ENCODE results near the gene UCP3.

The UCP3 gene

DNA sequence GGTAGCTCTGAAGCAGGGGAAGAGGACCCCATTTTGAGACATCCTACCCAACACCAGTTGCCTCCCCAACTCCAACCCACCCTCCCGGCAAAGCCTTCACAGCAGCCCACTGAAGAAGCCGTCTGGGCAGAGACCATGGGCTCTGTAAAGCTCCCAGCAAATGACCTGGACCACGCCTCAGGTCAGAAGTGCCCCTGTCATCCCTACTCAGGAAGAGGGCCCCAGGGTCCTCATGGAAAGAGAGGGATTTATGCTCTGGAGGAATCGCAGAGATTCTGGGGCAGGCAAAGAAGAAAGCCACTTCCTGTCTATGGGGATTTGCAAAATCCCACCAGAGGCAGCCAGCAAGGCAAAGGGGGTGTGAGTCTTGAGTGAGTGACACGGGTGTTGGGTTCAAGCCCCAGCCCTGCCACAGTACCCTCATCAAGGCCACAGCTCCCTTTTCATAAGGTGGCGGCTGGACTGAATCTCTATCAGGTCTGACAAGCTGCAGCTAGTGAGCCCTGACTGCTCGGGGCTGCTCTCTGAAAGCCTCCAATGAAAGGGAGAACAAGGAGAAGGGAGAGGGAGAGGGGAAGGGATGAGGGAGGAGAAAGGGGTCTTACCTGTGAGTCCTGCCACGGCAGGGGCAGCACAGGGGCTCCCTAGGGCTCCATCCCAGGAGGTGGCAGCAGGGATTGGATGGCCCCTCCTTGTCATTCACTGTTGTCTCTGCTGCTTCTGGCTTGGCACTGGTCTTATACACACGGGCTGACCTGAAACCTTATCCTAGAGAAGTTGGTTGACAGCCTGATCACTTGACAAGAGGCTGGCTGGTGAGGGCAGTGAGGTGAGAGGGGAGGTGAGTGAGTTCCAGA lies at the start of gene UCP3:
Gene UCP3, minus strand, starts transcription at position 713 of the 857 bp plus-strand sequence. CDS start 2,043 bp downstream, outside the sequence.
- DNase-seq (ENCODE audit: insufficient read length, low spot score) (no peak), FAIRE-seq (no peak)

DNA sequence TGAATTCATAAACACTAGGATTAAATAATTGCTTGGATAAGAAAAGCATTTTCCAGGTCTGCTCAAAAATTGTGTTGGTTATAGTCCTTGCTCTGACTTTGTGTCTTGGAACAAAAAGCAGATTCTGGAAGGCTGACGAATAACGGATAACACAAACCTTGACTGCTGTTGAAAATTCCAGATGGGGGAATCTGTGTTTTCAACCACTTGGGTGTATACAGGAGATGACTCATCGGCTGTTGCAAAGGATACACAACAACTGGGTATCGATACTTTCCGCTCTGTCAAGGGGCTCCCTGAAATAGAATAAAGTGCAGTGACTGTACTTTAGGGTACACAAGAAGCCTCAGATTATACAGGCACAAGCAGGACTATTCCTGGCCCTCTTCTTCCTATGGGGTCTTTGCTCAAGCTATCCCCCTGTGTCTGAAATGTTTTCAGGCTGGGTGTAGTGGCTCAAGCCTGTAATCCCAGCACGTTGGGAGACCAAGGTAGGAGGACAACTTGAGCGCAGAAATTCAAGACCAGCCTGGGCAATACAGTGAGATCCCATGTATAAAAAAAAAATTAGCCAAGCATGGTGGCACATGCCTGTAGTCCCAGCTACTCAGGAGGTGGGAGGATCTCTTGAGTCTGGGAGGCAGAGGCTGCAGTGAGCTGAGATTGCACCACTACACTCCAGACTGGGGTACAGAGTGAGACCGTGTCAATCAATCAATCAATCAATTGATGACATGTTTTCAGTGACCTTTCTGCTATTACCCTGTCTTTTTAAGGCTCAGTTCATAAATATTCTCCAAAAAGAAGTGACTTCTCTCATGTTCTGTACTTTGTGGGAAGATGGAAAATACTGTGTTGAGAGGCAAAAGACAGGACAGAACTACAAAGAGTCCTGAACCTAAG lies 48.6 kb upstream of the UCP3 start:
- FAIRE-seq (no peak), DNase-seq (ENCODE audit: insufficient read length, low spot score) (peak; percentile 28)

DNA sequence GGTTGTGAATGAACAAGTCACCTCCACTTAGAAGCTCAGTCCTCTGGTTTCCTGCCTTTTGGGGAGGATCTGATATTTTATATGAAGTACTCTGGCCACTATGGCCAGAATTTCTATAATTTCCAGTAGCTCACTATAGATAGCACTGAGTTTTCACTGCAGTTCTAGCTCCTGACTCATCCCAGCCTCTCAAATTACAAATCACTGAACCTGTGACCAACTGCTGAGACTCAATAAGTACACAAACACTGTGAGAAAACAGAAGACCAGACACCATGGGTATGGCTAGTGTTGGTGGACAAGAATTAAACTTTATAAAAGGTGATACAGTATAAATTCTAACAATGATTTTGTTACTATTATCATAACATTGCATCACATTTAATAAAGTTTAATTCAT lies 47.1 kb upstream of the UCP3 start:
- DNase-seq (ENCODE audit: insufficient read length, low spot score), result peak; percentile 59
- no peak for FAIRE-seq

DNA sequence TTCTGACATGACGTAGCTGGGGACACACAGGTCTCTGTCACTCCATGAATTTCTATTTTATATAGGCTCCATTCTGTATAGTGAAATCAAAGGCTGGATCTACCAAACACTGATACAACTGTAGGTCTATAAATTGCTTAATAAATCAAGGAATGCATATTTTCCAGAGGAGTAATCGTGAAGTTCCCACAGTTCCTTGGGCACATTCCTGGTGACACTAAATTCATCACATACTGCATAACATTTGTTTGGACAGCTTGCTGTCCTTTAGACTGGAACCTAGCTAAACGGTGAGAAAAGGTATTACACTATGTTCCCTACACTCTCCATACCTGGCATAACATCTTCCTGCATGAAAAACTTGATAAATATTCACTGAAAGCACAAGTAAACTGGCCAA lies 41.6 kb upstream of the UCP3 start:
- DNase-seq (ENCODE audit: insufficient read length, low spot score), result no peak
- peak; percentile 77 for FAIRE-seq

GRCh38 chr11:74048993-74049392 lies 40.1 kb upstream of the UCP3 start:
- no peak for DNase-seq (ENCODE audit: insufficient read length, low spot score)
- no peak for FAIRE-seq

DNA sequence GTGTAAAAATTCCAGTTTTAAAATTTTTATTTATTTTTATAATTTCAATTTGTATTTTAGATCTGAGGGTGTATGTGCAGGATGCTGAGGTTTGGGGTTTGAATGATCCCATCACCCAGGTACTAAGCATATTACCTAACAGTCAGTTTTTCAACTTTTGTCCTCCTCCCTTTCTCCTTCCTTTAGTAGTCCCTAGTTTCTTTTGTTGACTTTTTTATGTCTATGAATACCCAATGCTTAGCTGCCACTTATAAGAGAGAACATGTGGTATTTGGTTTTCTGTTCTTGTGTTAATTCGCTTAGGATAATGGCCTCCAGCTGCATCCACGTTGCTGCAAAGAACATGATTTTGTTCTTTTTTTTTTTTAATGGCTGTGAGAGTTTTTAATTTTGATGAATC lies 35.7 kb upstream of the UCP3 start:
- FAIRE-seq, result no peak
- no peak for DNase-seq (ENCODE audit: insufficient read length, low spot score)

DNA sequence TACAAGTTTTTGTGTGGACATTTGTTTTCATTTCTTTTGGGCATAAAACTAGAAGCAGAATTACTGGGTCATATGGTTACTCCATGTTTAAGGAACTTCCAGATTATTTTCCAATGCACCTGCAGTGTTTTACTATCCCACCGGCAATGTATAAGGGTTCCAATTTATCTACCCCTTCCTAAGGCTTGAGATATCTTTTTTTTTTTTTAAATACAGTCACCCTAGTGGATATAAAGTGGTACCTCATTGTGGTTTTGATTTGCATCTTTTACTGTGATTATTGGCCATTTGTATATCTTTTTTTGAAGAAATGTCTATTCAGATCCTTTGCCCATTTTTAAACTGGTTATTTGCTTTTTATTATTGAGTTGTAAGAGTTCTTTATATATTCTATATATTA lies 34.6 kb upstream of the UCP3 start:
- DNase-seq (ENCODE audit: insufficient read length, low spot score) (no peak), FAIRE-seq (no peak)

GRCh38 chr11:74037309-74037708 lies 28.4 kb upstream of the UCP3 start:
- DNase-seq (ENCODE audit: insufficient read length, low spot score), result no peak
- FAIRE-seq, result no peak

GRCh38 chr11:74035264-74035663 lies 26.4 kb upstream of the UCP3 start:
- FAIRE-seq, result no peak
- no peak for DNase-seq (ENCODE audit: insufficient read length, low spot score)

DNA sequence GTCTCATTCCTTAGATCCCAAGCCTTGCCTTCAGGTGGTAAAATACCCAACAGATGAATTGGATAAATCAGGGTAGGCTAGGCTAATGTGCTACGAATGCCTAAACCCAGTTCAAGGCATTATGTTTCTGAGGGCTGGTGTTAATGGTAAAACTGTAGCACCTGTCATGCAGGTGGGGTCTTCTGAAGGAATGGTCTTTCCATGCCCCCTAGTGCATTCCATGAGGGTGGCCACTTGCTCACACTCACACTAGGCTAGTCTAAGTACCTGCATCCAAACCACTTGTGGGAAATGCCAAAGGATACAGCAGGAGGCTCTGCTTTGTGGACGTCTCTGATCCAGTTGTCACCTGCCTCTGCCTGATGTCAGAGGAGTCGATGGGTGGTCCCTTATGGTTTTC lies 24.2 kb upstream of the UCP3 start:
- DNase-seq (ENCODE audit: insufficient read length, low spot score) (no peak), FAIRE-seq (no peak)

DNA sequence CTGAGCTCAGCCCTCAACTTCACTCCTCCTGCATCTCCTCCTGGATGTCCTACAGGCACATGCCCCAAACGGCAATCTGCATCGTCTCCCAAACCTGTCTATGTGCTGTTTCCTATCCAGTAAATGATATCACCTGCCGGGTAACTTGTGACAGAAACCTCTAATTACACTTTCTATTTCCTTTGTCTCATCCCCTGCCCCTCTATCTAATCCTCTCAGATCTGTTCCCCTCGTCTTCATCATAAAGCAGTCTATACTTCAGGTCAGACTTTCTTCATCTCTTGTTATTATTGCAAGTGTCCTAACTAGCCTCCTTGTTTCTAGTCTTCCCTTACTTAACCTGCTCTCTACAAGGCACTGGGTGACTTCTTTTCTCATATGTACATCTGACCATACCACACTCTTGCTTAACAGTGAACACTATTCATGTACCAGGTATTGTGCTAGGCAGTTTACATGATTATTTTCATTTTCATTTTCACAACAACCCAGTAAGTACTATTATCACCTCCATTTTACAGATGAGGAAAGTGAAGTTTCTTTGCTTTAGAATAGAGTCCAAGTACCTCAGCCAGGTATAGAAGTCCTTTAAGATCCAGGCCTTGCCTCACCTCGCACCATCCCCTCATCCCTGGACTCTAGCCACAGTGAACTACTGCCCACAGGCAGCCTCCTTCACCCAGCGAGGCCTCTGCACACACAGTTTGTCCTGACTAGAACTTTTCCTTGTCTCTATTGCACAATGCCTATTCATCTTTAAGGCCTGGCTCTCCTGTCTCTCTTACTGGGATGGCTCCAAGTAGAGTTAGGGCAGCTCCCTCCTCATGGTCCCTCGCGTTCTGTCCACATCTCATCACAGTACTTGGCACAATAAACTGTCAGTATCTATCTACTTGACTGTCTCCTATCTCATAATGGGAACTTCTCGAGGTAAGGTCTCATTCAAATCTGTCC lies 22.1 kb upstream of the UCP3 start:
- FAIRE-seq (no peak), DNase-seq (ENCODE audit: insufficient read length, low spot score) (no peak)

GRCh38 chr11:74025467-74026166 lies 16.7 kb upstream of the UCP3 start:
- no peak for FAIRE-seq

DNA sequence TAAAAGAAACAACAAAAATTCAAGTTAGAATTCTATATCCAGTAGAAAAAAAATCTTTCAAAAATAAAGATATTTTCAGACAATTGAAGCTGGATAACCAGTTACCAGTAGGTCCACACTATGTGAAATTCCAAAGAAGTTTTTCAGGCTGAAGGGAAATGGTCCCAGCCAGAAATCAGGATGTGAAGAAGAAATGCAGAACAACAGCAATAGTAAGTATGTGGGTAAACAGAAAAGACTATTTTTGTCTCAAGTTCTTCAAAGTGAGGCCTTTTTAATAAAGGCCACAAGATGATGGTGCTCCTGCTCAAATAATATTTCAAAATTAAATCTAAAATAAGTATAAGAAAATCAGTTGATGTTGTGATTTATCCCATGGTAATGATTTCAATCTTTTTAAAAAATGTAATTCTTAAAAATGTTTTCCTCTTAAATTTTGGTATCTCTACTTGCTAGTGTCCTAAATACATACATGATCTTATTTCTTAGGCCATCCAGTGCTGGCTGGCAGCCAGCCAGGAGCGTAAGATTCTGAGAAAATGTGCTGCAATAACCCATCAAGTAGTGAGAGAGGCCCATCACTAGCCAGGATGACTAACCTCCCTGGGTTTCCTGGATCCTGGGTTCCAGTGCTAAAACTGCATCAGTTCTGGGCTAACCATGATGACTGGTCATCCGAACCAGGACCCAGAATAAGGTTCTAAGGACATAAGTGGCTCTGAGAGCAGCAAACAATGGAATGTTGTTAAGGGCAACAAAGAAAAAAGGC lies 15.6 kb upstream of the UCP3 start:
- peak; percentile 27 for DNase-seq (ENCODE audit: insufficient read length, low spot score)
- no peak for FAIRE-seq

More at GRCh38 chr11:74025467-74026166, 16.7 kb upstream of the UCP3 start:
- DNase-seq (ENCODE audit: insufficient read length, low spot score), result no peak

DNA sequence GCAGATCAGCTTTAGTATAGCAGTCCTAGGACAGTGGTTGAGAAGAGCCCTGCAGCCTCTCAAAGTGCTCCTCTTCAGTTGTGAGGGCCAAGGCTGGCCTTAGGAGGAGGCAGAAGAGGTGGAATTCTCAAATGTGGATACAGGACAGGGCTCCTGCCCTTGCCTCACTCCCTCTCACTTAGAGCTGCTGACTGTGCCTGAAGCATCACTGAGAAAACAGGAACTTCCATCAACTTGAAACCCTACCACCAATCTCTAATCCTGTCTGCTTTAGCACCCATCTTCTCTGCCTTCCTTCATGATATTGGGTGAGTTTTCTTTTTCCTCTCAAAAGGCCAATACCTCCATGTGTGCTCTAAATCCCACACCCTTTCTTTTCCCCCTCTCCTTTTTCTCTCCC lies 14.4 kb upstream of the UCP3 start:
- DNase-seq (ENCODE audit: insufficient read length, low spot score), result no peak
- no peak for FAIRE-seq

DNA sequence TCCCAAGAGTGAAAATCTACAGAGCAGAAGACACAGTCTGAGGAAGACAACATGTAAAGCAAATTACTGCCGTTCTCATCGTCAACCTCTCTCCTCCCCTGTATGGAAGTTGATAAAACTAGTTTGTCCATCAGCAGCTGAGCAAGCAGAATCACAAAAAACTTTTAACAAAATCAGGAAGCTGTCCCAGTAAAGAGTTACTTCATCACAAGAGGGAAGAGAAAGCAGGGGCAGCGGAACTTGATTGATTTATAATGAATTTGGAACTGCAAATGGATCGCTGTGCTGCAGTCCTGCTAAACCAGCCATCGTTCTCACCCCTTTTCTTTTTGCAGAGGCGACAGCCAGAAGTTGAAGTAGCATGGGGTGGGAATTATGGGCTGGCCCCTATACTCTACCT lies 13.7 kb upstream of the UCP3 start:
- DNase-seq (ENCODE audit: insufficient read length, low spot score) (no peak), FAIRE-seq (no peak)

GRCh38 chr11:74021998-74022397 lies 13.1 kb upstream of the UCP3 start:
- DNase-seq (ENCODE audit: insufficient read length, low spot score), result no peak
- no peak for FAIRE-seq

- DNase-seq (ENCODE audit: insufficient read length, low spot score), result no peak
- FAIRE-seq, result no peak
These were observed 11.7 kb upstream of the UCP3 start for GRCh38 chr11:74020539-74020938.

DNA sequence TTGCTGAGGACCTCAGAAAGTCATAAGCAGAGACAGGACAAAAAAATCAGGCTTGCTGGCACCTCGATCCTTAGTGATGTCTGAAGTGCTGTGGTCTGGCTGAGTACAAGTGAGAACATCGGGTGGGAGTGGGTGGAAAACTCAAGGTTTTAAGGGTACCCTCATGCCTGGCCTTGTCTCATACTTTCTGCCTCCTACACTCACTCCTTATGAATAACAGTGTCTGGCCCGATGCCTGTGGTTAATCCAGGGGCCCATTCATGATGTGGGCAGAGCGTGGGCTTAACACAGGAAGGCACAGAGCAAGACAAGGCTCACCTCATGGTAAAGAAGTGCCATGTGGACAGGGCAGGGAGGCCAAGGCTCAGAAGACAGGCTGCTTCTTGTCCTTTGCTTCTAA lies 11.0 kb upstream of the UCP3 start:
- DNase-seq (ENCODE audit: insufficient read length, low spot score) (no peak), FAIRE-seq (no peak)

DNA sequence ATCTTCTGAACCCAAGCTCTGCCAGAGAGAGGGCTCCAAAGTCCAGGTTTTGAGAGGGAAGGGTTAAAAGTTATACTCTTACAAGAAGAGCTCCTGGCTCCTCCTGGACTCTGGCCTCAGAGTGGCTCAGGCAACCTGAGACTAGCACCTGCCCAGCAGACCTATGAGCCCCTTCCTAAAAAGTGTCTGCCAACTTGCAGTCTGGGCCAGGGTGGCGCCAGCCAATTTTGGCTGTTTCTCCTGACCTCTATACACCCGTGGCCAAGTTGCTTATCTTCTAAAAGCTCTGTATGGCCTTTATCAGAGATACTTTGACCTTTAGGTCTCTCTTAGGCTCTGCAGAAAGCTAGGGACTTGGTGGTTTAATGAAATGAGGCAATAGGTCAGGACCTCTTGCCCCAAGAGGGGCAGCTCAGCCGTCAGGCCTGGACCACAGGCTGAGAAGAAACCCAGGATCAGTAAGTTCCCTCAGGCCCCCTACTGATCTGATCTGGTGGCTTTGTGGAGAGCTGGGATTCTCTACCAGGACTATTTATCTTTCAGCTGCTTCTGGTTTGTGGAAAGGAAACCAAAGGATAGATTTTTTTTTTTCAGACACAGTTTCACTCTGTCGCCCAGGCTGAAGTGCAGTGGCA lies 10.3 kb upstream of the UCP3 start:
- DNase-seq (ENCODE audit: insufficient read length, low spot score) (no peak), FAIRE-seq (no peak)
